Type B pancreatic cell (in vitro differentiated cells): ENCODE measurements around the gene OSBPL2. TPM values are rescaled to one million over a fixed set of nuclear protein-coding genes. Genes with fewer than 3 reads are reported as not detected.

Experiments used
- DNase-seq: peaks from one replicate; pipeline ENCODE4 v3.0.0; 2021; ENCODE audit warnings: mixed read lengths; ENCODE audit not compliant: unreplicated experiment; ENCODE audit errors: extremely low spot score
- H3K27ac Mint-ChIP-seq: 2 replicates; pipeline ENCODE4 v1.8.0; 2021; ENCODE audit warnings: mild to moderate bottlenecking, mixed read lengths
- H3K27me3 Mint-ChIP-seq: 2 replicates; pipeline ENCODE4 v1.8.0; 2021; ENCODE audit warnings: mixed read lengths
- H3K36me3 Mint-ChIP-seq: 2 replicates; pipeline ENCODE4 v1.8.0; 2021; ENCODE audit warnings: mixed read lengths
- H3K4me1 Mint-ChIP-seq: one replicate; pipeline ENCODE4 v1.8.0; 2021; ENCODE audit warnings: mixed read lengths; ENCODE audit not compliant: unreplicated experiment
- H3K4me3 Mint-ChIP-seq: 2 replicates; pipeline ENCODE4 v1.8.0; 2021; ENCODE audit warnings: mild to moderate bottlenecking, mixed read lengths
- H3K9me3 Mint-ChIP-seq: 2 replicates; pipeline ENCODE4 v1.8.0; 2021; ENCODE audit warnings: mixed read lengths
- total RNA-seq: library from RNA; stranded (reverse); gene quantifications from 2 replicates; pipeline ENCODE4 v1.2.1, GENCODE V29; 2021; ENCODE audit warnings: low replicate concordance
- TF ChIP-seq, protein P1 (sequence below): fragments of 200-600 bp; sonication (generic); conservative IDR thresholded peaks from 2 replicates; pipeline ENCODE4 v1.5.0; 2021; ENCODE audit warnings: antibody characterized with exemption, mild to moderate bottlenecking

Gene OSBPL2
- total RNA-seq, 1 donor from 2014 or later = 43.7 TPM

DNA sequence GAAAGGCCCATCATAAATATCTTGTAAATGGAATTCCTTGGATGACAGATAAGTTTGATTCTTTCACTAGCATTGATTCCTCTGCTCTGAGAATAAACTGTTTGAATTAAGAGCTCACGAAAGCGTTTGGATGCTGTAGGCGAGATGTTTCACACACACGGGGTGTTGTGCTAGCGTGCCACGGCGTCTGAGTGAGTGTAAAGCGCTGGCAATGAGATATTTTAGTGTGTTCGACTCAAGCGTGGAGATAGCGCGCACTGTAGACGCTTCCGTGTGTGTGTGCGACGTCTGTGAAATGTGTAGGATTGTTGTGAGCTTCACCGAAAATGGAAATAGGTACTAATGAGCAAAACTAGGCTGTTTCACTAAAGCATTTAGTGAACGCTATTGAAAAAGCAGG lies 35.1 kb downstream of the OSBPL2 start:
- TF ChIP-seq, protein P1, sequence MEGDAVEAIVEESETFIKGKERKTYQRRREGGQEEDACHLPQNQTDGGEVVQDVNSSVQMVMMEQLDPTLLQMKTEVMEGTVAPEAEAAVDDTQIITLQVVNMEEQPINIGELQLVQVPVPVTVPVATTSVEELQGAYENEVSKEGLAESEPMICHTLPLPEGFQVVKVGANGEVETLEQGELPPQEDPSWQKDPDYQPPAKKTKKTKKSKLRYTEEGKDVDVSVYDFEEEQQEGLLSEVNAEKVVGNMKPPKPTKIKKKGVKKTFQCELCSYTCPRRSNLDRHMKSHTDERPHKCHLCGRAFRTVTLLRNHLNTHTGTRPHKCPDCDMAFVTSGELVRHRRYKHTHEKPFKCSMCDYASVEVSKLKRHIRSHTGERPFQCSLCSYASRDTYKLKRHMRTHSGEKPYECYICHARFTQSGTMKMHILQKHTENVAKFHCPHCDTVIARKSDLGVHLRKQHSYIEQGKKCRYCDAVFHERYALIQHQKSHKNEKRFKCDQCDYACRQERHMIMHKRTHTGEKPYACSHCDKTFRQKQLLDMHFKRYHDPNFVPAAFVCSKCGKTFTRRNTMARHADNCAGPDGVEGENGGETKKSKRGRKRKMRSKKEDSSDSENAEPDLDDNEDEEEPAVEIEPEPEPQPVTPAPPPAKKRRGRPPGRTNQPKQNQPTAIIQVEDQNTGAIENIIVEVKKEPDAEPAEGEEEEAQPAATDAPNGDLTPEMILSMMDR = no peak

DNA sequence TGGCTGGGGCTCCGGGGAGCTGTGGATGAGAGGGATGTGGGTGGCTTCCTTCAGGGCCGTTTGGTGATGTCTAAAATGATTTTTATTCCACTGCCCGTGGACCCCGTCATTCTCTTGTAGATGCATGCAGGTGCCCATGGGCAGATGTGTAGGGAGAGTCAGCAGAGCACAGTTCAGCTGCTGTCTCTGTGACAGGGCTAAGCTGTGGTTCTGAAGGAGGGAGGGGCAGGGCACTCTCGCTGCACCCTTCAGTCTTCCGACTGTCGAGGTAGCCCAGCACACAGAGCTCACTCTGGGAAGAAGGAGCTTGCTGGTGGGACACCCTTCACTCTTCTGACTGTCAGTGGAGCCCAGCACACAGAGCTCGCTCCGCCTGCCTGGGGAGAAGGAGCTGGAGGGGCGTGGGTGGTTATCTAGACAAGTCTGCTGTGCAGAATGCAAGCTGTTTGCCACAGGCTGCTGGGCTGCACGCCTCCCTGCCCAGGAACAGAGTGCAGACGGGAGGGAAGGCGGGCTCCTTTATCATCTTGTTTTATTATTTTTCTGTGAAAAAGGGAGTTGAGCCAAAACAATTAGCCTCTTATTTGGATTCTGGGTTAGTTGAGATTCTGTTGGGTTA lies 36.1 kb downstream of the OSBPL2 start:
- H3K27ac Mint-ChIP-seq = peak overlapping the region; percentile 37
- H3K9me3 Mint-ChIP-seq = no peaks in the 10 kb centered on the region
- TF ChIP-seq, protein P1 = no peak
- peaks cover 6% of the 10 kb centered on the region for H3K36me3 Mint-ChIP-seq
- H3K4me1 Mint-ChIP-seq = peaks cover 3% of the 10 kb centered on the region
- no peaks in the 10 kb centered on the region for H3K27me3 Mint-ChIP-seq
- no peak for DNase-seq
- no peak overlapping the region for H3K4me3 Mint-ChIP-seq

More for the DNA sequence above, 35.1 kb downstream of the OSBPL2 start:
- H3K36me3 Mint-ChIP-seq = peaks cover 6% of the 10 kb centered on the region
- no peaks in the 10 kb centered on the region for H3K27me3 Mint-ChIP-seq
- H3K9me3 Mint-ChIP-seq = no peaks in the 10 kb centered on the region
- H3K4me3 Mint-ChIP-seq = no peak overlapping the region
- H3K4me1 Mint-ChIP-seq = peaks cover 3% of the 10 kb centered on the region
- no peak overlapping the region for H3K27ac Mint-ChIP-seq
- DNase-seq = no peak

DNA sequence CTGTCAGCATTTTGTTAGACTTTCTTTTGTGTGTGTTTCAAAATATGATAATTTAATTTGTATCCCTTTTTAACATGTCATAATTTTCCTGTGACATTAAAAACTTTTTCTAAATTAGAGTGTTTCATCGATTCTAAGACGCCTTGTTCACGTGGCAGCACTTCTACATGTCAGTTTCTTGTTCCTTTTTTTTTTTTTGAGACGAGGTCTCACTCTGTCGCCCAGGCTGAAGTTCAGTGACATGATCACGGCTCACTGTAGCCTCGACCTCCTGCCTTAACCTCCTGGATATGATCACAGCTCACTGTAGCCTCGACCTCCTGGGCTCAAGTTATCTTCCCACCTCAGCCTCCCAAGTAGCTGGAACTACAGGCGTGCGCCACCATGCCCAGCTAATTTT lies 36.9 kb downstream of the OSBPL2 start:
- peaks cover 3% of the 10 kb centered on the region for H3K4me1 Mint-ChIP-seq
- DNase-seq = no peak
- H3K36me3 Mint-ChIP-seq = peaks cover 6% of the 10 kb centered on the region
- no peak overlapping the region for H3K27ac Mint-ChIP-seq
- no peaks in the 10 kb centered on the region for H3K9me3 Mint-ChIP-seq
- H3K27me3 Mint-ChIP-seq = no peaks in the 10 kb centered on the region
- TF ChIP-seq, protein P1 = no peak
- no peak overlapping the region for H3K4me3 Mint-ChIP-seq

DNA sequence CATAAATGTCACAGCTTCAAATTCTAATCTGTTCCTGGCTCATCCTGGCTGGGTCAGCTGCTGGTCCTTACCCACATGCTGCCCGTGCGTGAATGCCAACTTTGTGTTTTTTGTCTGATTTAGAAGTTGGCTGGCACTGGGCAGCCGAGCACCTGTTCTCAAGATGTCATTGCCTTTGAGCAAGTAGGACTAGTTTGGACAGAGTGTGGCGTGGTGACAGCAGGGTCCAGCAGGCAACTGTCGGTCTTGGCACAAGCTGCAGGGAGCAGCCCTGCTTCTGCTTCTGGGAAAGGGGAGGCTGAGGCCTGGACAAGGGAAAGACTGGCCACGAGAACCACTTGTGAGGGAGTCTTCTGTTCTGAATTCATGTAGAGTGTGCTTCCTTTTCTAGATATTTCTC lies 38.1 kb downstream of the OSBPL2 start:
- no peak overlapping the region for H3K27ac Mint-ChIP-seq
- no peak for DNase-seq
- peaks cover 3% of the 10 kb centered on the region for H3K4me1 Mint-ChIP-seq
- H3K27me3 Mint-ChIP-seq = no peaks in the 10 kb centered on the region
- H3K4me3 Mint-ChIP-seq = no peak overlapping the region
- peaks cover 8% of the 10 kb centered on the region for H3K36me3 Mint-ChIP-seq
- TF ChIP-seq, protein P1 = no peak
- H3K9me3 Mint-ChIP-seq = no peaks in the 10 kb centered on the region

DNA sequence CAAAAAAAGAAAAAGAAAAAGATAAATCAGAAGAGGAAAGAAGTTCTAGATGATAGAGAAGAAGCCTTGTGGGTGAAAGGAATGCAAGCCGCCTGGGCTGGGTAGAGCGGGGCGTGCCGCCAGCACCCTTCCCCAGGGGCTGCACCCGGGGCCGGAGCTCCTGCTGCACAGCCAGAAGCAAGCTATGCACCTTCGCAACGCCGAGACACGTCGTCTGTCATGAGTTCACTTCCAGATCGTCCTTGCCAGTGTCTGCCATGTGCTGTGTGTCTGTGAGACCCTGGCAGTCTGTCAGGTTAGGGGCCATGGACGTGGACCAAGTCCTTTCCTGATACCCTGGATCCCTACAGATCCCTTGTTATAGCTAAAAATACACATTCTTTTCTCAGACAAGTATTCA lies 38.9 kb downstream of the OSBPL2 start:
- Mint-ChIP-seq H3K36me3 (peaks cover 12% of the 10 kb centered on the region), H3K9me3 (no peaks in the 10 kb centered on the region), H3K27ac (no peak overlapping the region), H3K27me3 (no peaks in the 10 kb centered on the region), H3K4me3 (no peak overlapping the region), H3K4me1 (peaks cover 3% of the 10 kb centered on the region)
- TF ChIP-seq, protein P1 = no peak
- DNase-seq = no peak

DNA sequence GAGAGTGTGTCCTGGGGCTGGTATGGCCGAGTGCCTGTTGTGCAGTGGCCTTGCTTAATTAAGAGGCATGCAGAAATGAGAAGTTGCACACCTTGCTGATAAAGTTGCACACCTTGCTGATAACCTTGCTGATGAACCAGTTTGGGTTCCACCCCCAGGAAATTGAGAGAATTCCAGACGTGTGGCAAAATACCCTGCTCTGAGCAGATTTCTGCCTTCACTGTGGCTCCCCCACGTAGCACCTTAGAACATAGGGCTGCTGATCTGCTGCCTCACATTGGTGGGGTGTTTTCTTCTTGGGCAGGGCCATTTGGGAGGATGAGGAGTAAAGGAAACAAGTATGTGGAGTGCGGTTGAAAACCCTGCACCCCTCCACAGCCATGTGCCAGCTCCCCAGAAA lies 42.0 kb downstream of the OSBPL2 start:
- TF ChIP-seq, protein P1 = no peak
- Mint-ChIP-seq H3K27me3 (no peaks in the 10 kb centered on the region), H3K4me3 (no peak overlapping the region), H3K36me3 (peaks cover 7% of the 10 kb centered on the region), H3K9me3 (no peaks in the 10 kb centered on the region), H3K4me1 (no peaks in the 10 kb centered on the region), H3K27ac (no peak overlapping the region)
- DNase-seq = no peak
